GM12891 (cell line): Measurements from ENCODE around the gene UBE2M.

Experiments used
- DNase-seq: peaks from one replicate; pipeline ENCODE4 v3.0.0; 2011; ENCODE audit warnings: low spot score; ENCODE audit not compliant: insufficient read length
- FAIRE-seq: peaks from 2 replicates; lab custom pipeline; 2011; peaks lifted over from hg19 to GRCh38; lab: Jason Lieb, UNC
- PAX5 ChIP-seq: IDR thresholded peaks from 2 replicates; pipeline ENCODE4 v1.6.1; 2011; ENCODE audit warnings: low read length, moderate library complexity, mild to moderate bottlenecking; ENCODE audit not compliant: insufficient read depth, severe bottlenecking
- POLR2A ChIP-seq: IDR thresholded peaks from 2 replicates; pipeline ENCODE4 v1.6.1; 2011; ENCODE audit warnings: low read depth, low read length, control low read depth
- POLR2AphosphoS5 ChIP-seq: IDR thresholded peaks from 2 replicates; pipeline ENCODE4 v1.6.1; 2011; ENCODE audit warnings: low read depth, low read length, control low read depth
- POU2F2 ChIP-seq: IDR thresholded peaks from 2 replicates; pipeline ENCODE4 v1.6.1; 2011; ENCODE audit warnings: low read depth, mild to moderate bottlenecking, control low read depth, low read length, moderate library complexity
- SPI1 ChIP-seq: IDR thresholded peaks from 2 replicates; pipeline ENCODE4 v1.6.1; 2011; ENCODE audit warnings: low read depth, low read length, control low read depth
- TAF1 ChIP-seq: IDR thresholded peaks from 2 replicates; pipeline ENCODE4 v1.6.1; 2011; ENCODE audit warnings: low read depth, low read length, control low read depth

Gene UBE2M

DNA sequence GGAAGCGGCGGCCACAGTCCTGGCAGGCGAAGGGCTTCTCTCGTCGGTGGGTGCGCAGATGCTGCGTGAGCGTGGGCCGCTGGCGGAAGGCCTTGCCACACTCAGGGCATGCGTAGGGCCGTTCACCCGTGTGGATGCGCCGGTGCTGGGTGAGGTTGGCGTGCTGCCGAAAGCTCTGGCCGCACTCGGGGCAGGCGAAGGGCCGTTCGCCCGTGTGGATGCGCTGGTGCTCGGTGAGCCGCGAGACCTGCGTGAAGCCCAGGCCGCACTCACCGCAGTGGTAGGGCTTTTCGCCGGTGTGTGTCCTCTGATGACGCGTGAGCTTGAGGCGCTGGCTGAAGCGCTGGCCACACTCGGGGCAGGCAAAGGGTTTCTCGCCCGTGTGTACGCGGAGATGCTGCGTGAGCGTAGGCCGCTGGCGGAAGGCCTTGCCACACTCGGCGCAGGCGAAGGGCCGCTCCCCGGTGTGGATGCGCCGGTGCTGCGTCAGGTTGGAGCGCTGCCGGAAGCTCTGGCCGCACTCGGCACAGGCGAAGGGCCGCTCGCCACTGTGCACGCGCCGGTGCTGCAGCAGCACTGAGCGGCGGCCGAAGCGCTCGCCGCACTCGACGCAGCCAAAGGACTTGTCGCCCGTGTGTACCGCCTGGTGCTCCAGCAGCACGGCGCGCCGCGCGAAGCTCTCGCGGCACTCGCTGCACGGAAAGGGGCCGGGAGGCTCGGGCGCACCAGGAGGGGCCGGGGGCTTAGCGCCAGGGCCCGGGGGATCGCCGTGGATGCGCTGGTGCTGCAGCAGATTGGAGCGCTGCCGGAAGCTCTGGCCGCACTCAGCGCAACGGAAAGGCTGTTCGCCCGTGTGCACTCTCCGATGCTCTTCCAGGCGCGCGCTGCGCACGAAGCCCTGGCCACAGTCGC is 4.0 kb upstream of the UBE2M start:
- DNase-seq (no peak), FAIRE-seq (no peak)
- TF ChIP-seq PAX5 (no peak), POLR2AphosphoS5 (peak; percentile 36; the same call in 1 of the 2 replicates), POU2F2 (no peak)

GRCh38 chr19:58561373-58562121 is 3.1 kb upstream of the UBE2M start:
- TF ChIP-seq POLR2AphosphoS5, result no peak
- no peak for TF ChIP-seq POU2F2
- TF ChIP-seq SPI1, result no peak
- no peak for TF ChIP-seq TAF1
- TF ChIP-seq PAX5, result no peak
- no peak for TF ChIP-seq POLR2A
- no peak for DNase-seq
- peak; percentile 23 for FAIRE-seq

GRCh38 chr19:58560921-58561320 is 2.5 kb upstream of the UBE2M start:
- no peak for FAIRE-seq
- no peak for DNase-seq
- no peak for TF ChIP-seq TAF1
- TF ChIP-seq POLR2A, result no peak
- no peak for TF ChIP-seq POU2F2
- TF ChIP-seq SPI1, result no peak
- TF ChIP-seq PAX5, result no peak
- no peak for TF ChIP-seq POLR2AphosphoS5

GRCh38 chr19:58560007-58560887 is 1.8 kb upstream of the UBE2M start:
- TF ChIP-seq POLR2AphosphoS5, result no peak
- no peak for TF ChIP-seq POU2F2
- TF ChIP-seq POLR2A, result no peak
- TF ChIP-seq TAF1, result no peak
- peak; percentile 63 for FAIRE-seq

DNA sequence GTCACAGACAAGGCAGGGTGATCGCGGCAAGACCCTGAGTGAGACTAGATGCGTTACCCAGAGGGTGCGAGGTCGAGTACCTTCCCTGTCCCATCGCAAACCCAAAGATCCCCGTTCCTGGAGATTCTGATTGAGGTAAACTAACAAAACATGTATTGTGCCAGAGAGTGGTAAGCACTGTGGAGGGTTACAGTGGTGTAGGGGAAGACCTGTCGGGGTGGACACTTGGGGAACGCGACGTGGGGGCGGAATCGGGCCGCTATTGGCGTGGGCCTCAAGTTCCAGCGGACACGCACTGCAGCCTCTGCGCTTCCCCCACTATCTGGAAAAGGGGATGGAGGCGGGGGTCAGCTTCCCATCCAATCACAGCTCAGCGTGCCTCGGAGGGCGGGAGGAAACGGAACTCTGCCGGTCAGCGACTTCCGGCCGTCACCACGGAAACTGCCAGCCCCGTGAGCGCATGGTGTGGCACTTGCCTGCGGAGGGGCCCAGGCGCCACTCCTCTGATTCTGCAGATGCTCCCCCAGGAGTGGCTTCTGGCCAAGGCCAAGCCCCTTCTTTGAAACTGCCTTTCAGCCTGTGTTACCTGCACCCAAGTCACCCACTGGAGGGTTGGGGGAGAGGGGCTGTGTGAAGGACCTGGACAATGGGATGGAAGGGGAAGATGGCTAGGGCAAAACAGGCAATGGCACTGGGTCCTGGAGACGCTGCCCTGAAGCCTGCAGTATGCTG is 1.0 kb upstream of the UBE2M start:
- FAIRE-seq (peak; percentile 99), DNase-seq (peak; percentile 84)
- peak; percentile 83 for TF ChIP-seq PAX5
- TF ChIP-seq POU2F2, result peak; percentile 71
- TF ChIP-seq SPI1, result peak; percentile 58
- peak; percentile 92 for TF ChIP-seq POLR2A
- peak; percentile 95 for TF ChIP-seq POLR2AphosphoS5
- peak; percentile 67 for TF ChIP-seq TAF1

More at GRCh38 chr19:58560007-58560887, 1.8 kb upstream of the UBE2M start:
- DNase-seq, result no peak

GRCh38 chr19:58558623-58559274 is 338 bp upstream of the UBE2M start:
- FAIRE-seq (no peak), DNase-seq (peak; percentile 88)
- 0 out of 2 replicates have a peak, but pooled peaks have one; percentile 1 for TF ChIP-seq SPI1
- no peak for TF ChIP-seq POLR2AphosphoS5
- no peak for TF ChIP-seq POU2F2

- TF ChIP-seq PAX5, result no peak
- no peak for TF ChIP-seq POLR2AphosphoS5
- no peak for TF ChIP-seq POLR2A
- no peak for TF ChIP-seq SPI1
- TF ChIP-seq POU2F2, result no peak
- no peak for TF ChIP-seq TAF1
- DNase-seq, result no peak
- FAIRE-seq, result no peak
Measured at GRCh38 chr19:58557221-58558065, 968 bp downstream of the UBE2M start.

GRCh38 chr19:58556622-58557220 is 1.7 kb downstream of the UBE2M start:
- TF ChIP-seq TAF1 (no peak), SPI1 (no peak), POU2F2 (no peak), POLR2A (no peak), PAX5 (no peak), POLR2AphosphoS5 (no peak)
- FAIRE-seq (no peak), DNase-seq (no peak)
